VCaP (cell line): ENCODE results near the gene SLIRP.
A peak's percentile ranks its signal among the peaks of the same experiment; 100 is the strongest.
"Not testable (repeated sequence)": the region's sequence is repeated elsewhere in the genome, so short reads cannot be mapped to it uniquely, and the experiment has no call there.

Source experiments
- H3K27ac ChIP-seq: fragments of 450-650 bp; 2 replicates; pipeline ENCODE4 v1.5.1; 2017
- CTCF ChIP-seq: fragments of 450-650 bp; conservative IDR thresholded peaks from 2 replicates; pipeline ENCODE4 v1.5.1; 2017; ENCODE audit warnings: mild to moderate bottlenecking, moderate library complexity

SLIRP gene

GRCh38 chr14:77707724-77708408 lies at the start of gene SLIRP, which contains the start of gene ALKBH1:
Gene SLIRP, plus strand, starts transcription at chr14:77708103. Its CDS starts 9 bp downstream, at chr14:77708112.
Gene ALKBH1, minus strand, starts transcription at chr14:77708023. Its CDS starts 19 bp downstream, at chr14:77708004.
- no peak for TF ChIP-seq CTCF
- H3K27ac ChIP-seq: peak within 1 kb of the TSS; percentile 77

- no peak overlapping the region for H3K27ac ChIP-seq
- TF ChIP-seq CTCF: no peak
Measured at GRCh38 chr14:77659831-77660230, 48.1 kb upstream of the SLIRP start.

GRCh38 chr14:77660754-77661153 lies 47.1 kb upstream of the SLIRP start:
- no peak for TF ChIP-seq CTCF
- no peak overlapping the region for H3K27ac ChIP-seq

- not testable (repeated sequence) for H3K27ac ChIP-seq
Measured at GRCh38 chr14:77661562-77661961, 46.3 kb upstream of the SLIRP start.

- H3K27ac ChIP-seq: no peak overlapping the region
- TF ChIP-seq CTCF: no peak
Measured at GRCh38 chr14:77663293-77663692, 44.6 kb upstream of the SLIRP start.

- H3K27ac ChIP-seq: no peak overlapping the region
- no peak for TF ChIP-seq CTCF
Measured at GRCh38 chr14:77667331-77667730, 40.6 kb upstream of the SLIRP start.

GRCh38 chr14:77673193-77673592 lies 34.7 kb upstream of the SLIRP start:
- TF ChIP-seq CTCF: no peak

GRCh38 chr14:77674931-77675330 lies 33.0 kb upstream of the SLIRP start:
- no peak overlapping the region for H3K27ac ChIP-seq
- TF ChIP-seq CTCF: no peak

More at GRCh38 chr14:77673193-77673592, 34.7 kb upstream of the SLIRP start:
- no peak overlapping the region for H3K27ac ChIP-seq
